GM21360 (cell line): ENCODE results near the gene P4HA3.
"Not testable (repeated sequence)": the region's sequence is repeated elsewhere in the genome, so short reads cannot be mapped to it uniquely, and the experiment has no call there.

Experiments used
- ATAC-seq: cut with Tn5 transposase; IDR thresholded peaks from one replicate; pipeline ENCODE4 v1.9.1; 2021; ENCODE audit warnings: mild to moderate bottlenecking, moderate library complexity; ENCODE audit not compliant: unreplicated experiment

P4HA3 gene

DNA sequence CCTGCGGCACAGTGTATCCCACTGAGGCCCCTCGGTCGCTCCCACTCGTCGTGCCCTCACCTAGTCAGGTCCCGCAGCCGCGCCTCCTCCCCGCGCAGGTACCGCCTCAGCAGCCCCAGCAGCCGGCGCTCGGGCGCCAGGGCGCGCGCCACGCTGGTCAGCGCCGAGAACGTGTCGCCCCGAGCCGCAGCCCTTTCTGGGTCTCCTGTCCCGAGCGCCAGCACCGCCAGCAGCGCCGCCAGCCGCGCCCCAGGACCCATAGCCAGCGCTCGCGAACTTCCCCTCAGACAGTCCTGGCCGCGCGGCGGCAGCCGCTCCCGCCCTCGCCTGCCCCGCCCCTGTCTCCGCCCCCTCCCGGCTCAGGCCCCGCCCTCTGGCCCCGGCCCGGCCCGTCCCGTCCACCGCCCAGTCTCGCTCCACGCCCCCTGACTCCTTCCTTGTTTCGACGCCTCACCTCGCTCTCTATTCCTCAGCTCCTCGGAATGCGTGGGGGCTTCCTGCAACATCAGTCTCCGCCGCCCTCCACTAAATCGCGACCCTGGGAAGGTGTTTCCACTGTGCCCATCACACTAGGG, at the start of gene P4HA3:
Gene P4HA3 (minus strand): TSS at position 289 of the 575 bp plus-strand sequence. CDS start 29 bp downstream, at position 260.
- no peak for ATAC-seq

DNA sequence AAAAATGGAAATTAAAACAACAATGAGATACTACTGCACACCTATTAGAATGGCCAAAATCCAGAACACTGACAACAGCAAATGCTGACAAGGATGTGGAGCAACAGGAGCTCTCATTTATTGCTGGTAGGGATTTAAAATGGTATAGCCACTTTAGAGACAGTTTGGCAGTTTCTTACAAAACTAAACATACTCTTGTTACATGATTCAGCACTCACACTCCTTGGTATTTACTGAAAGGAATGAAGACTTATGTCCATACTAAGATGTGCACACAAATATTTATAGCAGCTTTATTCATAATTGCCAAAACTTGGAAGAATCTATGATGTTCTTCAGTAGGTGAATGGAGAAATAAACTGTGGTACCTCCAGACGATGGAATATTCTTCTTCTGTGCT, 46.0 kb upstream of the P4HA3 start:
- ATAC-seq: no peak

GRCh38 chr11:74355626-74356025, 44.2 kb upstream of the P4HA3 start:
- ATAC-seq: no peak

DNA sequence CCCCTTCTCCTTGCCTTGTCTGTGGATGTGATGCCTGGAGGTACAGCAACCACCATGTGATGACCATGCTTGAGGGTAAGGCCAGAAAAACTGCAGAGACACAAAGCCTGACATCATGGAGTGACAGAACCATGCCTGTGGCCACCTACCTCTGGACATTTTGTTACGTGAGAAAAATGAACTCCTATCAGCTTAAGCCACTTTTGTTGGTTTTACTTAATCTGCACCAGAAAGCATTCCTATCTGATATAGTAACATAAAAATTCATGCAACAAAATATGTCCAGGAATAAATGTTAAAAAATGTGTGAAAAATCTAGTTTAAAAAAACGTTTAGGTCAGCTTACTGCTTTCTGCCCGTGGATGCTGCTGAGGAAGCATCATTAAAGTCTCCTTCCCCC, 42.6 kb upstream of the P4HA3 start:
- ATAC-seq: no peak

DNA sequence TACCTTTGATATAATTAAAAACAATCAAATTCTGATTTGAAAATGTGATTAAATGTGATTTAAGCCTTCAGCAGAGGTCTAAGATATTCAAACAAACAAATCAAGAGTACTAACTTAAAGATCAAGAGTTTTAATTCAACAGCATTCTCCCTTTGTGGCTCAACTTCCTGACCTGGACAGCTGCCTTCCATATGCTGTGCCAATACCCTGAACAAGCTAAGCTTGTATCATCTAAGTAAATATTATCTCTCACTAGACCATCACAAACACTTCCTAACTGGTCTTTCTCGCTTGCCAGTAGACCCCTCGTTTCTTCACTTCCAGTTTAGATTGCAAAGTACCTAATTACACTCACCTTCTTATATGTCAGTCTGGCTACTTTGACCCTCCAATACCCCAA, 35.9 kb upstream of the P4HA3 start:
- no peak for ATAC-seq

- ATAC-seq: no peak
Observed at GRCh38 chr11:74345420-74345819, 34.0 kb upstream of the P4HA3 start.

GRCh38 chr11:74341921-74342320, 30.5 kb upstream of the P4HA3 start:
- ATAC-seq: no peak

DNA sequence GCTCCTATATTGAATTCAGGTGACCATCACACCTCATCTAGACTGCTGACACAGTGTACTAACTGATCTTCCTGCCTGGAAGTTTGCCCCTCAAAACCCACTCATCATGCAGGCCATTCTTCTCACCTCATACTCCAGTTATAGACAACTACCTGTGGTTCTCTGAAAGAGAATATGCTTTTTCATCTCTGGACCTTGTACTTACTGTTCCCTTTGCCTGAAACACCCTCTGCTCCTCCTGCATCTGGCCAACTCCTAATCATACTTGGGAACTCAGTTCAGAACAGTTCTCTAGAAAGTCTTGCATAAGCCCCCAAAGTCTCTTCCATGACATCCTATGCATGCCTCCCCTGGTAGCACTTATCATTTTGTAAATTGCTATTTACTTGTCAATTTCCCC, 28.2 kb upstream of the P4HA3 start:
- no peak for ATAC-seq

- no peak for ATAC-seq
Observed at GRCh38 chr11:74338963-74339362, 27.5 kb upstream of the P4HA3 start.

DNA sequence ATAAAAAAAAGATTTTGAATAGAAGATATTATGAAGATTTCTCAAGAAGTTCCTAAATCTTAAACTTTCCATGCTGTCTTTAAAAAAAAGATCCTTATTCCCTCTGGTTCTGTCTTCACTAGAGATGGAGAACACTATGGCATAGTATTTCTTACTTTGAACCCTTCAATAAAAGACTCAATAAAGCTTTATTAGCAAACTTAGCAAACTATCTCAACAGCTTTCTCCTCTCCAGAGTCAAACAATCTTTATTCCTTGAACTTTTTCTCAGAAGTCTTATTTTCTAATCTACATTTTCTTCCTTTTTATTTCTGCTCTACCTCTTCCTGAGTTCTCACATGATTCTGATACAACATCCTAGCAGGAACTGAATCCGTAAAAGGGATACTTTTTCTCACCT, 21.8 kb upstream of the P4HA3 start:
- ATAC-seq: no peak

DNA sequence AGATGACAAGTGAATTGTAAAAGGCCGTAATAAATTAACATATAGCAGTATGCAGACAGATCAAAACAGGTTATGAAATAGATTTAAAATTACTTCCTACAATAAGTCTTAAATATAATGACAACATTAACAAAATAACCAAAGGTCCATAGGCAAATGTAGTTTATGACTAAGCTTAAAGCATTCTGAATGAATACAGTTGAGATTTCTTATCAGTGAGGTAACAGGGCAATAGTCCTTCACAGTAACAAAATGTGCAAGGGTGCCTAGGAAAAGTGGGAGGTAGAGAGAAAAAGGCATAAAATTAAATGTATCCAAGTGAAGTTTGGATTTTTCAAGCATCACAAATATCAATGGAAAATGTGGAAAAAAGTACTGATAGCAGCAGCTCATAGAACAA, 20.9 kb upstream of the P4HA3 start:
- no peak for ATAC-seq

- not testable (repeated sequence) for ATAC-seq
Observed at GRCh38 chr11:74331000-74331399, 19.6 kb upstream of the P4HA3 start.

GRCh38 chr11:74330075-74330858, 18.8 kb upstream of the P4HA3 start:
- ATAC-seq: no peak

GRCh38 chr11:74327076-74327475, 15.6 kb upstream of the P4HA3 start:
- no peak for ATAC-seq

DNA sequence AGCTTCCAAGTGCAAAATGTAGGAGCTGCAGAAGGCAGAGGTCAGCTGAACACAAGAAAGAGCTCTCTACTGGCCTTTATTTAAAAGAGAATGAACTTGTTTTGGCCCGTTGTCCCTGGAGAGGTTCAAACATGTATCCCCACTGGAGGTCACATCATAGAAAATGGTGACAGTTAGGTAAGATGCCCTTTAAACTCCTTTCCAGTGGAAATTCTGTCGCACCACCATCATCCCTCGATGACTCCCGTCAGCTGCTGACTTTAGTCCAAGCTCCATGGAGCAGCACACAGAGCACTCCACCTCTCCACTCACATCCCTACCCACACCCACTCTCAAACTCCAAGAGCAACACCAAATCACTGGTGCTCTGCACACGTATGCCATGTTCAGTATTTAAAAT, 15.2 kb upstream of the P4HA3 start:
- no peak for ATAC-seq

- ATAC-seq: no peak
Observed at GRCh38 chr11:74325649-74326645, 14.5 kb upstream of the P4HA3 start.

GRCh38 chr11:74322667-74323066, 11.2 kb upstream of the P4HA3 start:
- ATAC-seq: no peak

- ATAC-seq: no peak
Observed at GRCh38 chr11:74321487-74322188, 10.2 kb upstream of the P4HA3 start.

GRCh38 chr11:74320538-74320937, 9.1 kb upstream of the P4HA3 start:
- no peak for ATAC-seq

DNA sequence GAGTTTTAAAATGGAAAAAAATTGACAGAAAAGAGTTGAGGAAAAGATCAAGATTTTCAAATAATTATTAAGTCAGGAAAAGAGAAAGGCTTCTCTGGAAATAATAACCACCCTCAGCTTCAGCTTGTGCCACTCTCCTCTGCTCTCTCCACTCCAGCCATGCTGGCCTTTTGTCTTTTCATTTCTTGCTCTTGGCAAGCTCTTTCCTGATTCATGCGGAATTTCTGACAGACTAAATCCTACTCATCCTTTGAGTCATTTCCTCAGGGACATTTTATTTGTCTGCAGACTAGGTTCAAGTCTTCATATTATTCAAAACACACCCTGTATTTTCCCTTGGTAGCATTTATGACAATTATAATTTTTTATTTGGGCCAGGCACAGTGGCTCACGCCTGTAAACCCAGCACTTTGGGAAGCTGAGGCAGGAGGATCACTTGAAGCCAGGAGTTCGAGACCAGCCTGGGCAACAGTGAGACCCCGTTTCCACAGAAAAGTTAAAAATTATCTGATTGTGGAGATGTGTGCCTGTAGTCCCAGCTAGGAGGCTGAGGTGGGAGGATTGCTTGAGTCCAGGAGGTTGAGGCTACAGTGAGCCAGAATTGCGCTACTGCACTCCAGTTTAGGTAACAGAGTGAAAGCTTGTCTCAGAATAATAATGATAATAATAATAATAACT, 7.8 kb upstream of the P4HA3 start:
- ATAC-seq: no peak
